Measurements from ENCODE around the gene ADTRP.

ADTRP gene

DNA sequence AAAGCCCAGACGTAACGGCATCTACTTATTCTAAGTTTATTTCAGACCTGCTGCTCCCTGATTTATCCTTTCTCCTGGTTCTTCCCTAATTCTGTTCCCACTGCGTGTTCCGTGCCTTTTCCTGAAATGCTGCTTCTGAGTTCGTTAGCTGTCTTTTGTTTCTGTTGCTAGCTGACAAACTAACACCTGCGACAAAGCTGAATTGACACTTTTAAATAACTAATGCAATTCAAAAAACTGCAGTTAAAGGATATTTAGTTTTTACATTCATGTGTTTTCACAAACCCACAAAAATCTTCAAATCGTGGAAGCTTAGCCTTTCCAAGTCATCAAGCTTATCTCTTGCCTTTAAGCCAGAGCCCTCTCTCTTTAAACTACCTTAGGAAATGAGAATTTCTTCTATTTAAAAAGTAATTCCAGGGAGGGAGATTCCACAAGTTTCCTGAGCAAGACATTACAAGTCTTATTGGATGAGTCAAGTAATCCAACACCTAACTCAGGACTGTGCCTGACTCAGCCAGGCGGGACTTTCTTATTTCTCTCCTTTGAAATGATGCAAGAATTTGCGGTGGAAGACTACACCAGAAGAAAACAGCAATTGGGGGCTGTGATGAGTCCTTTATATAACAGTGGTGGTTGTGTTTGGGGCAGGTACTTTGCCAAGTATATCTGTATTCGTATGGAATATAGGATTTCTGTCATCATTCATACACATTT lies 6.3 kb downstream of the ADTRP start:
- no peak for DNase-seq

DNA sequence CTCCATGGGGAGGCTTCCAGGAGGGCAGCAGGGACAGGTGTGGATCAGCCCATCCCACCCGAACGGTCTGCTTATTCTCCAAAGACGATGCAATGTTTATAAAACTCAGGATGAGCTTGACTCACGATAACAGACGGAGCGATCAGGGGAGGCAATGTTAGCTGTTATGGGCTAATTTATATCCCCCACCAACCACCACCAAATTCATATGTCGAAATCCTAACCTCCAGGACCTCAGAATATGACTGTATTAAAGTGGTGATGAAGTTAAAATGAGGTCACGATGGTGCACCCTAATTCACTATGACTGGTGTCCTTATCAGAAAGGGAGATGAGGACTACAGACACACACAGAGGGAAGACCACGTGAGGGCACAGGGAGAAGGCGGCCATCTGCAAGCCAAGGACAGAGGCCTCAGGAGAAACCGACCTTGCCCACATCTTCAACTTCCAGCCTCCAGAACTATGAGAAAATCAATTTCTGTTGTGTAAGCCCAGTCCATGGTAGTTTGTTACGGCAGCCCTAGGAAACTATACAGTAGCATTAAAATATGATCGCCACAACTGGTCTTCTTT lies 7.0 kb downstream of the ADTRP start:
- no peak for DNase-seq

DNA sequence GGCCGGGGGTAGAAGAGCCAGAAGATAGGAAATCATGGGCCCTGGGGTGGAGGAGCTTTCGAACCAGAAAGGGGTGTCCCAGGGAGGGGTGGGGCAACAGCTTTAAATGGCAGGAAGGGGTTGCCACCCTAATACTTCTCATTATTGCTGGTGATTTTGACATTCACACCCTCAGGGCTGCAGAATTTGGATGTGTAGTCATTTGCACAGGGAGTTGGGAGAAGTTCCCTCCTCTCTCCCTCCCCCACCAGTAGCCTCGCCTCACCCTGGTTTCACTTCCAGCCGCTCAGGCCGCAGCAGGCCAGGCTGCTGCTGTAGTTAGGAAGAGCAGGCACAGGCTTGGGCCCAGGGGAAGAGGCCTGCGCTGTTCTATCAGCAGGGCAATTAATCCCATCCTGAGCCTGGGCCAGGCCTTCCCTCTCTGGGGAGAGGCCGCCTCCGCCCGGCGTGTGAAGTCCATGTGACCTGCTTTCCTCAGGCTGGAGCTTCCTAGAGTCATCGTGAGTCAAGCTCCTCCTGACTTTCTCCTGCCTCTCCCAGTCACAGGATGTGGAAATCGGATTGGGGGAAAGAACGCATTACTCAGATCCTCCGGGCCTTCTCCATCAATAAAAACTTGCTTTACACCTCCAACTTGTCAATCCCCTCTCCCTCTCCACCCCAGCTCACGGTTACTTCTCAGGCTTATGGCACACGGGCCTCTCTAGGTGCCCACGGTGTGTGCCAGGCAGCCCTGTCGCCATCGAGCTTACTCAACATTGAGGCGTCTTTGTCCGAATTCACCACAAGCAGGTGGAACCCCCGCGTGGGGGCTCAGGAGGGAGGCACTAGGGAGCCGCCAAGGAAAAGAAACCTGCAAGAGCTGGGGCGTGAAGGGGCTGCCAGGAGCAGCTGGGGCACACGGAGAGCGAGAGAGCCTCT lies 7.8 kb downstream of the ADTRP start:
- no peak for DNase-seq

DNA sequence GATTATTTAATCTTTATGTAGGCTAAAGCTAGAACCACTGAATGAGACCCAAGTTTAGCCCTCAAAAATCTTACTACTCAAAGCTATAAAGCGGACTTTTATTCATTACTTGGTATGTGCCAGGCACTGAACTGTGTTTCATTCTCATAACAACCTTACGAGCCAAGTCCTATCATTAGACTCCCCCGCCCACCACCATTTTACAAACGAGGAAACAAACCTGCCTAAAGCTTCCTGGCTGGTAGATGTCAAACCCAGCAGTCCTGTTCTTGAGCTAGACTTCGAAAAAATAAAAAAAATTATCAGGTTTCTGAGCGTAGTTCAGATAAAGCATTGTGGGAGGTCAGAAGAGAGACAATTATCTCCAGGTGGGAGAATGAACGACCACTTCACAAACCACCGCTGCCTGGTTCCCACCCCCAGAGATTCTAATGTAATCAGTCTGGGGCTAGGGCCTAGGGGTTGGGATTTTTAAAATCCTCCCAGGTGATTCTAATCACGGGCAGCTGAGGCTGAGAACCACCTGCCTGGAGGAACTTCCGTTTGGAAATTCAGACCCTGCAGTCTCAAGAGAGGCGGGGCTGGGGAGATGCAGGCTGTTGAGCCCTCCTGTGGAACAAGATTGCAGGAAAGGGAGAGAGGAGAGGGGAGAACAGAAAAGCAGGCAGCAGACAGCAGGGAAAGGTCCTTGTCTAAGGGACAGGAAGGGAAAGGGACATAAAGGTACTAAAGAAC lies 8.6 kb downstream of the ADTRP start:
- DNase-seq, result no peak

DNA sequence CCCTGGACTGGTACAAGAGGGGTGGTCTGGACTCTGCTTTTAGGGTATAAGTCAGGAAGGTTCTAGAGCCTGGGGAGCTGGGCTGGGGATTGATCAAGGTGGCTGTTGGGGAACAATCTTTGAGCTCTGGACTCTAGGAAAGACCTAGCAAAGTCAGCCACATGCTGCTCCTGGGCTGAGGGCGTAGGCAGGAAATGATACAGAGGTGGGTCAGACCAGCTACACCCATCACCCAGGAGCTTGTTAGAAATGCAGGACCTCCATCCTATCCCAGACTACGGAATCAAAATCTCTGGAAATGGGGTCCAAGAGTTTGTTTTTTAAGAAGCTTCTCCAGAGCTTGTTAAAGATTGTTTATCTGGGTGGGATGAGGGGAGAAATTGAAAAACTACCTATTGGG lies 9.4 kb downstream of the ADTRP start:
- DNase-seq, result no peak

DNA sequence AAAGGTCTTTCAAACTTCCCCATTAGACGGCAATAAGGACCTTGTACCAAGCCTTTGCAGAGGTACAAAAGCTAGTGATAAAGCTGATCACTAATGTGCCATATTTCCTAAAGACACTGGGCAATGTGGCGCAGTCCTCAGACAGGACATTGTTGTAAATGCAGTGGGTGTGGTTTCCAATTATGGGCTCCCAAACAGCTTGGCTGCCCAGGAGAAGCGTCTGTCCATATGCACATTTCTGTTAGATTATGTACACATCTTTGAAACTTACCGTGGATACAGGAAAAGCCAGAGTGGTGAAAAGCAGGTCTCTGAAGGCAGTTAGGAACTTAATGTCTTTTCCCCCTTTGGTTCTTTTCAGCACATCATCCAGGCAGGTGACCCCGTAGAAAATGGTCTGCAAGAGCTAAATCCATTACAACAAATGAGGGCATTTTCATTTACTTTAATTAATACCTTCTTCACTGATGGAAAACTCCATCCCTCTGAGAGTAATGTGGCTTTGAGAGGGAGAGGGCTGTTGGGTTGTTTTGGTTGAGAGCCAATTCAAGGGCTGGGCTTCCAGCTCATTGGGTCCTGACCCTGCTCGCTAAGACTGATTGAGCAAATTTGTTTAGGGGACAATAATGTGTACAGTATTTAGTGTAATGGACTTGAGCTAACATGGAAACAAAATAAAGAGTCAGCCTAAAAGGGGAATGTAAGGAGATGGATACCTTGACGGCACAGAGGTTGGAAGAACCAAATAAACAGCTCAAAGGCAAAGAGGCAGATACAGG lies 10.4 kb downstream of the ADTRP start:
- no peak for DNase-seq

DNA sequence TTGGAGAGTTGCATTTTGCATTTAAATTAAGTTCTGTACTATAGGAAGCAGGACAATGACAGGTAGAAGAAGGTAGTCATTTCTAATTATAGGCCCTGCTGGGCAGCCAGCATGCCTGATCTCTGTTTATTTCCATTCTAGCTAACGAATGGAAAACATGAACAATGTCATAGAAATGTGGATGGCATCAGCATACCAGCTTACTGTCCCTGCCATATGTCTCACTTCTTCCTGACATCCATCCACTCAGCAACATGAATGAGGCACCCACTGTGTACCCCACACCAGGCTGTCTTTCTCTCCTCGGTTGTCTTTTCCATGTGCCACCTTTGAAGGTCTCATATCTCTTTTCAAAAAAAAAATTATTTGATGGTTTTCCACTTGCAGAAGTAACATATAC lies 11.1 kb downstream of the ADTRP start:
- DNase-seq, result no peak

DNA sequence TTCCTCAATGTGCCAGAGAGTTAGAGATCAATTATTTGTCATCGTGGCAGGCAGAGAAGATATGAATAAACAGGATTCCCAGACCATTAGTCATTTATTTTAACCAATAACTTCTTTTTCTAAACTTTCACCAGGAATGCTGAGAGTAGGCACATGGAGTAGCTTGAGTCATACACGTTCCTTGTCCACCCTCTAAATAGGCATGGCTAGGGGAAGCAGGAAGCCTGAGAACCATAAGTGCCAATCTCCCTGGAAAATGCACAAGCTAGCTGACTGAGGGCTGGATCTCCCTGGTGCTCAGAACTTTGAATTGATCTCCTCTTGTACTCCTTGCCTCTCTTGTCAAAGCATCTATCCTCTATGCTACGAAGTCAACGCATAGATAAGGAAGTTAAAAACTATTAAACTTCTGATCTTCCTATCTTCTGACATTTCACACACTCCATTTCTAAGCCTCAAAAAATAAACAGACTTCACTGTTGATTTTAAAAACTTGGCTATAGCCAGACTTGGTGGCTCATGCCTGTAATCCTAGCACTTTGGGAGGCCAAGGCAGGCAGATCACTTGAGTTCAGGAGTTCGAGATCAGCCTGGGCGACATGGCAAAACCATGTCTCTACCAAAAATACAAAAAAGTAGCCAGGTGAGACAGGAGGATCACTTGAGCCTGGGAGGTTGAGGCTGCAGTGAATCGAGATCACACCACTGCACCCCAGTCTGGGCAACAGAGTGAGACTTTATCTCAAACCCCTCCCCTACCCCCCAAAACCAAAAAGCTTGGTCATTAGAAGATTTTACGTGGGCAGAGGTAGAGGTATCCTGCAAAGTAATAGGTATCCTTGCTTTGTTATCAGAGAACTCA lies 11.8 kb downstream of the ADTRP start:
- DNase-seq, result no peak

DNA sequence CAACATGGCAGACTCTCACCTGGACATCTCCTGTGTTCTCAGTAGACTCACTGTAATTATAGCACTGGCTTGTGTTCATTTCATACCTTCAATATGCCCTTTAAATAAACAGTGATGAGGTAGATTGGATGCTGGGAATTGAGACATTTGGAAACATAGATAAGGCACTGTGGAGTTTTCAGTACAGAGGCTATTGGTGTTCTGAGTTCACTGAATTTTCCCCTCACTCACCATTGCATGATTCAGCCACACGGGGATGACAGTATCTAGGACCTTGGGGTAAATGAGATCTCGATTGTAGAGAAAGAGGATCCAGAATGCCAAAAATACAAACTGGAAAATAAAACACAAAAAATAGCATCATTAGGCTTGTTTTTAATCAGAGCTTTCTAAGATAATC lies 12.6 kb downstream of the ADTRP start:
- DNase-seq, result no peak

DNA sequence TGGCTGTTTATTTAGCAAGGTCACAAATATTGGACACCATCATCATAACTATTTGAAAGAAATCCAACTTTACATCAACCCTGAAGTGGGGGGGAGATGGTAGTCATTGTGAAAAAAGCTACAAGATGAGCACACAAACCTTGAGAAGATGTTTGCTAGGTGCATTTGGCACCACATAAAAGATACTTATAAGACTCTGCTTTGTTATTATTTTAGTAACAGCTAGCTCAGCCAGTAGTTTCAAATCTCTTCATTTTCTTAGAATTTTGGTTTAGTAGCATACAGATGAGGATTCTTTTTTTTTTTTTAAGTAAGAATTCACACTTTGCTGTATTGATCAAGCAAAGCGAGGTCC lies 14.4 kb downstream of the ADTRP start:
- DNase-seq, result no peak

DNA sequence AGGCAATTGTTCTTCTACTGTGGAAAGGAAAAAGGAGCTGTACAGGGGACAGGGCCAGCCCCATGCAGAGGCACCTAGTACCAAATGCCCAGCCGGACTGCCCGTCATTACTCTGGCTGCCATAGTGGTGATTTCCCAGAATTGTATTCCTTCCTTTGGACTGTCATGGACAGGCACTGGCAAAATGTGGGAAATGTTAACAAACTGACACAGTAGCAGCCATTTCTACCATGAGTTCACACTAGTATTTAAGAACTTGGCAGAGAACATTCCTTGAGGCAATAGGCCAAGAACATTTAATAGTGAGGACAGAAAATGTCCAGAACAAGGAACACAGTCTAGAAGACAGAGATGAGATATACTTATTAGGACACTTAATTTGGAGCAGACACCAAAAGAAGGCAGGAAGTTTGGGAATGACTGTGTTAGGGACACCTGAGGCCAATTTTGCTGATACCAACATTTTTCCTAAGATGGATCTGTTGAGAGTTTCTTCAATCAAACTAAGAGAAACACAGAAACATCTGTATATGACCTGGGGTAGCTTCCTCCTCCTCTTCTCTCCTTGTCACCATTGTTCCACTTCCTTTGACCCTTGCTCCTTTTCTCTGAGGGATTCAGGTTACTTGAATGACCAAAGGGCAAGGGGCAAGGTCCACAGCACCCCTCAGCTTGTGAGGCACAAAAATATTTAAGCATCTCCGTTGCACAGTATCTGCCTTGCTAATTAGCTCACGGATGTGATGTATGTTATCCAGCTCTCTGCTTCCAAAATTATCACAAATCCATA lies 14.9 kb downstream of the ADTRP start:
- DNase-seq, result no peak

DNA sequence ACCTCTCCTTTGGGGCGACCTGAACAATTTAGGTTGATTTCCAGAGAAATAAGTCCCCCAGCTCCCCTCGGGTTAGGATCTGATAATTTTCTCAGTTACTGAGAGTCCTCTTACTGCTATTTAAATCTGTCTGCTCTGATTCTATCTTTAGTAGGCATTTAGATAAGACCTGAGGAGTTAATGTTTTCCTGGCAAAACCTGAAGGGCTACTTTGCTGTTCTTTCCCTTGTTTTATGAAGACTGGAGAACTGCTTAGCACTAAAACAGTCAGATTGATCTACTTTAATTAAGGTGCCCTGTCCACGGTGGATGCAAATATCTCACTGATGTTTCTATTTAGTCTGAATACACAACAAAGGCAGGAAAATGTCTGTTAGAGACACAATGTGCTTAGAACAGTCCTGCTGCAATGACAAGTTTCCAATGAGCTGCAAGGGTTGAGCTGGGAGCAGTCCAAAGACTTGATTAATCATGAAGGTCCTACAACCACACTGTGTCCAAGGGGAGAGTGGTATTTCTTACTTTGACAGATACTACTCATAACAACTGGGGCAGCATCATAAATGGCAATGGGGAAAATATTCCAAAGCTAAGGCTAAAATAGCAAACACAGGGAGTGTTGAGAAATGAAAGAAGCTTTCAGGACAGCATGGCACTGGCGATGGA lies 15.7 kb downstream of the ADTRP start:
- no peak for DNase-seq

DNA sequence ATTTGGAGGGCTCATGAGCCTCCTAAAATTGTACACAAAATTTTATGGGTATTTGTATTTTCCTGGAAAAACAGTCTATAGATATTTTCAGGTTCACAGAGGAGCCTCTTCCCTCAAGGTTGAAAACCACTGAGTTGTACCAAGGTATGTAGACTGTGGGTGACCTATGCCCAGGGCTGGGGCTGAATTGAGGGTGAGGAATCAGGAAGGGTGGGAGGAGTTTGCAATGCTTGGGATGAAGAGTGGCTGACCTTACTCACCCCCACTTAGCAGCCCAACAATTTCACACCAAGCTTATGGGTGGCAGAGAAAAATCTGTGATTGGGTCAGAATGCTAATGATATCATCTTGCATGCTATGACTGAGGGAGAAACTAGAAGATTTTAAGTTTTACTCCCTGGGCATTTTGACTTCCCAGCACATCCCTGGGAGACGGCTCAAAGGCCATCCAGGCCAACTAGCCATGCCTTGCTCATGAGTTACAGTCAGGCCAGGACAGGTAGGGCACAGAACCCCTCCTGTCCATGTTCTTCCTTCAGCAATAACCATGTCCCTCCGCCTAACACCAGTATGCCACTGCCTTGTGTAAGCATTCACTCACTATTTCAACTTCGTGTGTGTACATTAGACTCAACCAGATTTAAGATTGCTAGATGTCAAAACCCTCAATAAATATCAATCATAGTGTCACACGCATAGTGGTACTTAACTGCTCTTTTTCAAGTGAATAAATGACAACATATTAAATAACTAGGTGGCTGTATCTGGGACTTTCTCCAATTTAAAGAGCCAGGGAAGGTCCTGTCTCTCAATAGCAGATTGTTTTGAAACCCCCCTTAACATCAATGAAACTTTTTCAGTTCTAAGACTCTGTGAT lies 16.6 kb downstream of the ADTRP start:
- DNase-seq, result no peak

DNA sequence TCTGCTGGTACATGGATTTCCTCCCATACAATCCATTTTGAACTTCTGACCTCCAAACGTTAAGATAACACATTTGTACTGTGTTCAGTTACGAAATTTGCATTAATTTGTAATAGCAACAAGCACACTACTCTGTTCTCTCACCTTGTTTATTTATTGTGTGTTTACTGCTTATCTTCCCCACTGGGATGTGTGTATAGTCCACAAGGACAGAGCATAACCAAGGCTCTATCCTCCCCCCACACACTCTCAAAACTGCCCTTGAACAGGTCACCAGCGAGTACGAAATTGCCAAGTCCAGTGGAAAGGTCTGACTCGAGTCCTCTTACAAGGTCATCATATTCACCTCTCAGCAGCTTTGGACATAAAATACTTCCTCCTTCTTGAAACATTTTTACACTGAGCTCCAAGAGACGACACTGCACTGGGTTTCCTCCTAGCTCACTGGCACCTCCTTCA lies 18.6 kb downstream of the ADTRP start:
- DNase-seq, result no peak

DNA sequence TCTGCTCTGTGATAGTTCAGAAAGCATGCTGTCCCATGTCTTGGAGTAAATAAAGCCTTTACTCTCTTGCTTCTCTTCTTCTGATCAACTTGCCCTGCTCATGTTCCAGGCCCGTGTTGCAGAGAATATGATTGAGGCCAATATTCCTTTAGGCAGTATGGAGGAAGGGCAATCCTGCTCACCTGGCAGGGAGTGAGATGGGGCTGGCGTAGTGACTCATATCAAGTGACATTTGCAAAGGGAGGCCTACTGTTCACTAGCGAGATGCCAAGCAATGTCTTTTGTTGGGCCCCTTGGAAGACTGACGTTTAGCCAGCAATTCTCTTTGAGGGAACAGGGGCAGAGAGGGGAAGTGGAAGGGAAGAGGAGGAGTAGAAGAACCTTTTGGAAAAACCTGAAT lies 19.7 kb downstream of the ADTRP start:
- DNase-seq, result no peak

DNA sequence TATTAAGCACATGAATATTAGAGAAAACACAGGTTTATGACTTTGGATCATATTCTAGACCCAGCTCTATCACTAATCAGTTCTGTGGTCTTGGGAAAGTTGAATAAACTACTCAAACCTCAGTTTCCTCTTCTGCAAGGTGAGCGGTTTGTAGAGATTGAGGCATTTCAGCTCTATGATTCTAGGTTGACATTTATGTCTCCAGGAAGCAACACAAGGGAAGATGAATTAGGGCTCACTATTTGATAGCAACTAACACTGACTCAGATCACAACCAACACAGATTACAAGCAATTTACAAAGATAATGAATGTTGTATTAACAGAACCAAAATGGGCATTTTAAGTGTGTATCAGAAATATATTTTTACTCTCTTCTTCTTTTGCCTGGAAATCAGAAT lies 21.9 kb downstream of the ADTRP start:
- DNase-seq, result no peak

DNA sequence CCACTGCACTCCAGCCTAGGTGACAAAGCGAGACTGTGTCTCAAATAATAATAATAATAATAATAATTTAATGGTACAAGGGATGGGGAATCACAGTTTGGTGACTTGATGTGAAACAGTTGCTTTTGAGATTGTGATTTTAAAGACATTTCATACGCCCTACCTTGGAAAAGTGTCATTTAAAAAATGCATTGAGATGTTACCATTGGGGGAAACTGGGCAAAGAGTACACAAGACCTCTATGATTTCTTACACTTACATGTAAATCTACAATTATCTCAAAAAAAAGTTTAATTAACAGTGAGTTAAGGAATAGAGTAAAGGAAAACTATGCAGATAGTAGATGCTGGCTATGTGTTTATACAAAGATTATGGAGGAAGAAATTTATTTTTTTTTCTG lies 22.3 kb downstream of the ADTRP start:
- DNase-seq, result no peak

DNA sequence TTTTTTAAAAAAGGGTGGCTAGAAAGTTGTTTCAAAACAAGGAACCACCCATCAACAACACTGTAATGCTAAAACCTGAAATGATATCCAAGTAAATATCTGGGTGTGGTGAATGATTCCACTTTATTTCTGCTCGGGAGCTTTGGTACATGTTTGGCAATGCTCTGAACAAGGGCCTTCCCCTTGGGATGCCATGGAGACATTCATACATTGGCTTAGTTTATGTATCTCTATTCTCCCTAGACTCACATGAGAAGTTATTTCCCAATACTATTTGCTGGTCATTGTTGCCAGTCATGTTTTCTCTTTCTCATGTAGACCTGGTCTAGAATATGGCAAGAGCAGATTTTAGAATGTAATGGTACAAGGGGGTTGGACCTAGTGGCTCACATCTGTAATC lies 22.9 kb downstream of the ADTRP start:
- DNase-seq, result no peak

Measured in activated gamma-delta T cell (primary cell).